ENCODE results near the gene TRIP11. TPM values are rescaled to one million over a fixed set of nuclear protein-coding genes. Genes with fewer than 3 reads are reported as not detected.

TRIP11 gene
- polyA plus RNA-seq, 3 donors: 6.1 to 15.6 (median 13.4) TPM

DNA sequence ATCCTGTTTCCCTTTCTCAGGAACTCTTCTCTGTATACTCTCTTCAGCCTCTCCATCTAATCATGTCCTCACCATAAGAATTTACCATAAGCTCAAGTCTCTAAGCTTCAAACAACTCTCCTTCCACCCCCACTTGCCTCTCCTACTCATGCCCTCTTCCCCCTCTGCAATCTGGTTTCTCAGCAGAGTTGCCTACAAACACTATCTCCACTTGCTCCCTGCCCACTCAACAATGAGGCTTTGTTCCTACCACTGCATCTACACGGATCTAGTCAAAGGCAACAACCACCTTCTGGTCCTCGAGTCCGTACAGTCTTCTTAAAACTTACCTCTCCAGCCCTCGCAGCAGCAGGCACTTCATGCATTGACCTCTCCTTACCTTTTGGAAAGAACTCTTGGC is 75.1 kb downstream of the TRIP11 start:
- peaks cover 23 to 26% of the 10 kb centered on the region in 2 donors for H3K36me3 Mint-ChIP-seq
- Histone ChIP-seq H3K4me2 (replicated peaks; ENCODE audit: extremely low read depth, low read length, poor library complexity, severe bottlenecking) (no peak overlapping the region), H3K9me3 (replicated peaks in 1 of 2; ENCODE audit: control insufficient read depth in 1 of 2, insufficient read depth in 1 of 2, low read length in 2 of 2) (no peaks in the 10 kb centered on the region), H3K27ac (ENCODE audit: low read depth in 1 of 2, low read length in 2 of 2) (no peak overlapping the region), H3K4me1 (ENCODE audit: control insufficient read depth in 1 of 2, insufficient read depth in 2 of 2, low read length in 2 of 2) (no peaks in the 10 kb centered on the region), H3K9ac (ENCODE audit: insufficient read depth, low read length, poor library complexity, severe bottlenecking) (no peak overlapping the region), H4K20me1 (ENCODE audit: insufficient read depth, low read length) (no peaks in the 10 kb centered on the region), H3K27me3 (ENCODE audit: control insufficient read depth in 2 of 2, insufficient read depth in 2 of 2, low read length in 2 of 2) (no peaks in the 10 kb centered on the region), H3K36me3 (replicated peaks in 1 of 2; ENCODE audit: control insufficient read depth in 1 of 2, insufficient read depth in 2 of 2, low read length in 2 of 2) (peaks cover 20 to 26% of the 10 kb centered on the region in 2 donors), H3K4me3 (replicated peaks in 1 of 3; ENCODE audit: low read depth in 2 of 3, low read length in 3 of 3) (no peak overlapping the region), H2AFZ (ENCODE audit: insufficient read depth, low read depth, low read length, poor library complexity, severe bottlenecking) (no peak overlapping the region), H3K79me2 (ENCODE audit: insufficient read depth, low read length) (no peaks in the 10 kb centered on the region)
- WGBS (ENCODE audit: insufficient coverage): 96% methylated on average over 4 of the region's 4 CpGs
- intact Hi-C loops (cut with micrococcal nuclease): no loop called here
- H3K27ac Mint-ChIP-seq: no peak overlapping the region
- no peaks in the 10 kb centered on the region for H3K9me3 Mint-ChIP-seq
- H3K4me3 Mint-ChIP-seq: no peak overlapping the region
- peaks cover 0 to 2% (median 0%) of the 10 kb centered on the region in 3 donors for H3K27me3 Mint-ChIP-seq (ENCODE audit: low read depth in 3 of 3)
- H3K4me1 Mint-ChIP-seq: peaks cover 5% of the 10 kb centered on the region
- TF ChIP-seq, protein P1, sequence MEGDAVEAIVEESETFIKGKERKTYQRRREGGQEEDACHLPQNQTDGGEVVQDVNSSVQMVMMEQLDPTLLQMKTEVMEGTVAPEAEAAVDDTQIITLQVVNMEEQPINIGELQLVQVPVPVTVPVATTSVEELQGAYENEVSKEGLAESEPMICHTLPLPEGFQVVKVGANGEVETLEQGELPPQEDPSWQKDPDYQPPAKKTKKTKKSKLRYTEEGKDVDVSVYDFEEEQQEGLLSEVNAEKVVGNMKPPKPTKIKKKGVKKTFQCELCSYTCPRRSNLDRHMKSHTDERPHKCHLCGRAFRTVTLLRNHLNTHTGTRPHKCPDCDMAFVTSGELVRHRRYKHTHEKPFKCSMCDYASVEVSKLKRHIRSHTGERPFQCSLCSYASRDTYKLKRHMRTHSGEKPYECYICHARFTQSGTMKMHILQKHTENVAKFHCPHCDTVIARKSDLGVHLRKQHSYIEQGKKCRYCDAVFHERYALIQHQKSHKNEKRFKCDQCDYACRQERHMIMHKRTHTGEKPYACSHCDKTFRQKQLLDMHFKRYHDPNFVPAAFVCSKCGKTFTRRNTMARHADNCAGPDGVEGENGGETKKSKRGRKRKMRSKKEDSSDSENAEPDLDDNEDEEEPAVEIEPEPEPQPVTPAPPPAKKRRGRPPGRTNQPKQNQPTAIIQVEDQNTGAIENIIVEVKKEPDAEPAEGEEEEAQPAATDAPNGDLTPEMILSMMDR (IDR thresholded peaks at IDR 0.05): no peak
- DNase-seq: no peak

DNA sequence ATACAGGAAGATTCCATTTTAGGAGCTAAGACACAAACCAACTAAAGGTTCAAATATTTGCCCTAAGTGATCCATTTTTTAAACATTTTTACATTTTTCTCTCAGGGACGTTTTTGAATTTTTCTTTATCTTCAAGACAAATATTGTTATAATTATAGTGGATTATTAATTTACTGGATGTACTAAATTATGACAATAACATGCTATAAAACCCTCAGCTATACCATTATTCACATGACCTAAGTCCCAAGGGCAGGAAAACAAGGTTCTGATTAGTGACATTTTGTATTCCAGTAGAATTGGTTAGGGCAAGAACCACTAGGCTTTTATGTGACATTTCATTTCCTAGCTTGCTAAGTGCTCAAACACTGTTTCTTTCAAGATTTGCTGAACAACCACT is 75.8 kb downstream of the TRIP11 start:
- H3K27ac Mint-ChIP-seq: no peak overlapping the region
- intact Hi-C loops (cut with micrococcal nuclease): no loop called here

More for the DNA sequence above, 75.8 kb downstream of the TRIP11 start:
- no peaks in the 10 kb centered on the region for H3K27me3 ChIP-seq (ENCODE audit: control insufficient read depth in 2 of 2, insufficient read depth in 2 of 2, low read length in 2 of 2)
- no peak overlapping the region for H3K4me3 ChIP-seq (replicated peaks in 1 of 3; ENCODE audit: low read depth in 2 of 3, low read length in 3 of 3)
- H3K9me3 ChIP-seq (replicated peaks in 1 of 2; ENCODE audit: control insufficient read depth in 1 of 2, insufficient read depth in 1 of 2, low read length in 2 of 2): no peaks in the 10 kb centered on the region
- Mint-ChIP-seq H3K4me3 (no peak overlapping the region), H3K9me3 (no peaks in the 10 kb centered on the region), H3K36me3 (peaks cover 15 to 19% of the 10 kb centered on the region in 2 donors), H3K27me3 (ENCODE audit: low read depth in 3 of 3) (peaks cover 0 to 2% (median 0%) of the 10 kb centered on the region in 3 donors), H3K4me1 (peaks cover 5% of the 10 kb centered on the region)
- TF ChIP-seq, protein P1 (IDR thresholded peaks at IDR 0.05): no peak
- no CpG with 5 or more reads among the region's 1 CpG for WGBS (ENCODE audit: insufficient coverage)
- H3K9ac ChIP-seq (ENCODE audit: insufficient read depth, low read length, poor library complexity, severe bottlenecking): no peak overlapping the region
- no peak overlapping the region for H2AFZ ChIP-seq (ENCODE audit: insufficient read depth, low read depth, low read length, poor library complexity, severe bottlenecking)
- H3K4me2 ChIP-seq (replicated peaks; ENCODE audit: extremely low read depth, low read length, poor library complexity, severe bottlenecking): no peak overlapping the region
- no peak for DNase-seq
- H4K20me1 ChIP-seq (ENCODE audit: insufficient read depth, low read length): no peaks in the 10 kb centered on the region
- H3K36me3 ChIP-seq (replicated peaks in 1 of 2; ENCODE audit: control insufficient read depth in 1 of 2, insufficient read depth in 2 of 2, low read length in 2 of 2): peaks cover 13 to 19% of the 10 kb centered on the region in 2 donors
- no peaks in the 10 kb centered on the region for H3K4me1 ChIP-seq (ENCODE audit: control insufficient read depth in 1 of 2, insufficient read depth in 2 of 2, low read length in 2 of 2)
- no peak overlapping the region for H3K27ac ChIP-seq (ENCODE audit: low read depth in 1 of 2, low read length in 2 of 2)
- no peaks in the 10 kb centered on the region for H3K79me2 ChIP-seq (ENCODE audit: insufficient read depth, low read length)
